Activated CD8-positive, alpha-beta T cell treated with anti-CD3 and anti-CD28 coated beads, Interleukin-2, amount 10 ng/mL, durations not matched to agents 7 days and 5 days (primary cell): Measurements from ENCODE around the gene PPP1R1C. TPM values are rescaled to one million over a fixed set of nuclear protein-coding genes. Genes with fewer than 3 reads are reported as not detected.

Experiments used
- ATAC-seq: fragments of 150-1000 bp; cut with Tn5 transposase; one replicate; pipeline ENCODE4 v1.10.0; 2021; ENCODE audit warnings: moderate library complexity
- CTCF ChIA-PET: fragments of 350-600 bp; sonication (Branson Sonifier 250); formaldehyde crosslinking; loops from one replicate; lab custom pipeline; 2021; ENCODE audit warnings: antibody characterized with exemption; lab: Charles Lee
- POLR2A ChIA-PET: fragments of 350-600 bp; sonication (Branson Sonifier 250); formaldehyde crosslinking; loops from one replicate; lab custom pipeline; 2021; ENCODE audit warnings: antibody characterized with exemption; lab: Charles Lee
- DNase-seq: peaks from one replicate; pipeline ENCODE4 v3.0.0-alpha.2; 2020
- H3K27ac Mint-ChIP-seq: one replicate; pipeline ENCODE4 v1.8.0; 2021; ENCODE audit warnings: mild to moderate bottlenecking, mixed read lengths
- H3K27me3 Mint-ChIP-seq: one replicate; pipeline ENCODE4 v1.8.0; 2021; ENCODE audit warnings: low read depth, mixed read lengths
- H3K36me3 Mint-ChIP-seq: one replicate; pipeline ENCODE4 v1.8.0; 2021; ENCODE audit warnings: low read depth, mixed read lengths
- H3K4me1 Mint-ChIP-seq: one replicate; pipeline ENCODE4 v1.8.0; 2021; ENCODE audit warnings: low read depth, mixed read lengths
- H3K4me3 Mint-ChIP-seq: one replicate; pipeline ENCODE4 v1.8.0; 2021; ENCODE audit warnings: mild to moderate bottlenecking, mixed read lengths
- H3K9me3 Mint-ChIP-seq: one replicate; pipeline ENCODE4 v1.8.0; 2022; ENCODE audit warnings: mixed read lengths; ENCODE audit not compliant: insufficient read depth
- total RNA-seq, 2 experiments: library from RNA; stranded (reverse); gene quantifications; one replicate each; pipeline ENCODE4 v1.2.3, GENCODE V29; 2021

The PPP1R1C gene
- total RNA-seq, 2 experiments from 2014 or later: not detected

GRCh38 chr2:182097571-182098164, 112.0 kb downstream of the PPP1R1C start:
- ChIA-PET POLR2A (no interaction called here), CTCF (no interaction called here)
- no peaks in the 10 kb centered on the region for H3K27me3 Mint-ChIP-seq
- no peak overlapping the region for H3K27ac Mint-ChIP-seq
- H3K36me3 Mint-ChIP-seq: no peaks in the 10 kb centered on the region
- ATAC-seq (no peak), DNase-seq (no peak)
- H3K4me1 Mint-ChIP-seq: no peaks in the 10 kb centered on the region
- no peaks in the 10 kb centered on the region for H3K9me3 Mint-ChIP-seq
- H3K4me3 Mint-ChIP-seq: no peak overlapping the region

GRCh38 chr2:182098648-182099047, 113.0 kb downstream of the PPP1R1C start:
- CTCF ChIA-PET: no interaction called here
- Mint-ChIP-seq H3K9me3 (no peaks in the 10 kb centered on the region), H3K27me3 (no peaks in the 10 kb centered on the region), H3K27ac (no peak overlapping the region), H3K36me3 (no peaks in the 10 kb centered on the region), H3K4me3 (no peak overlapping the region), H3K4me1 (no peaks in the 10 kb centered on the region)
- no peak for DNase-seq
- no peak for ATAC-seq
- POLR2A ChIA-PET: no interaction called here

GRCh38 chr2:182101263-182101662, 115.6 kb downstream of the PPP1R1C start:
- Mint-ChIP-seq H3K4me1 (no peaks in the 10 kb centered on the region), H3K9me3 (no peaks in the 10 kb centered on the region), H3K4me3 (no peak overlapping the region), H3K27me3 (no peaks in the 10 kb centered on the region), H3K36me3 (no peaks in the 10 kb centered on the region), H3K27ac (no peak overlapping the region)
- ATAC-seq (no peak), DNase-seq (no peak)
- ChIA-PET POLR2A (no interaction called here), CTCF (no interaction called here)

GRCh38 chr2:182103526-182103925, 117.9 kb downstream of the PPP1R1C start:
- no peaks in the 10 kb centered on the region for H3K27me3 Mint-ChIP-seq
- POLR2A ChIA-PET: no interaction called here
- no peak overlapping the region for H3K4me3 Mint-ChIP-seq
- no peak overlapping the region for H3K27ac Mint-ChIP-seq
- DNase-seq (no peak), ATAC-seq (no peak)
- H3K4me1 Mint-ChIP-seq: no peaks in the 10 kb centered on the region
- no peaks in the 10 kb centered on the region for H3K9me3 Mint-ChIP-seq
- H3K36me3 Mint-ChIP-seq: no peaks in the 10 kb centered on the region
- CTCF ChIA-PET: no interaction called here

GRCh38 chr2:182110347-182110746, 124.7 kb downstream of the PPP1R1C start:
- no peaks in the 10 kb centered on the region for H3K36me3 Mint-ChIP-seq
- POLR2A ChIA-PET: no interaction called here
- H3K27me3 Mint-ChIP-seq: no peaks in the 10 kb centered on the region
- DNase-seq: no peak
- H3K4me1 Mint-ChIP-seq: no peaks in the 10 kb centered on the region
- no peak for ATAC-seq
- no peaks in the 10 kb centered on the region for H3K9me3 Mint-ChIP-seq
- CTCF ChIA-PET: no interaction called here
- no peak overlapping the region for H3K27ac Mint-ChIP-seq
- no peak overlapping the region for H3K4me3 Mint-ChIP-seq

- H3K36me3 Mint-ChIP-seq: no peaks in the 10 kb centered on the region
- H3K4me3 Mint-ChIP-seq: no peak overlapping the region
- ChIA-PET CTCF (no interaction called here), POLR2A (no interaction called here)
- no peaks in the 10 kb centered on the region for H3K27me3 Mint-ChIP-seq
- no peaks in the 10 kb centered on the region for H3K4me1 Mint-ChIP-seq
- ATAC-seq (no peak), DNase-seq (no peak)
- no peak overlapping the region for H3K27ac Mint-ChIP-seq
- no peaks in the 10 kb centered on the region for H3K9me3 Mint-ChIP-seq
Measured at GRCh38 chr2:182113334-182113733, 127.7 kb downstream of the PPP1R1C start.

- DNase-seq: no peak
- no peaks in the 10 kb centered on the region for H3K9me3 Mint-ChIP-seq
- H3K4me1 Mint-ChIP-seq: no peaks in the 10 kb centered on the region
- H3K36me3 Mint-ChIP-seq: no peaks in the 10 kb centered on the region
- no peak overlapping the region for H3K4me3 Mint-ChIP-seq
- H3K27ac Mint-ChIP-seq: no peak overlapping the region
- ChIA-PET POLR2A (no interaction called here), CTCF (no interaction called here)
- no peak for ATAC-seq
- no peaks in the 10 kb centered on the region for H3K27me3 Mint-ChIP-seq
Measured at GRCh38 chr2:182115258-182115657, 129.6 kb downstream of the PPP1R1C start.

GRCh38 chr2:182116774-182117173, 131.1 kb downstream of the PPP1R1C start:
- Mint-ChIP-seq H3K9me3 (no peaks in the 10 kb centered on the region), H3K36me3 (no peaks in the 10 kb centered on the region), H3K27ac (no peak overlapping the region), H3K4me3 (no peak overlapping the region), H3K27me3 (no peaks in the 10 kb centered on the region), H3K4me1 (no peaks in the 10 kb centered on the region)
- DNase-seq: no peak
- ChIA-PET CTCF (no interaction called here), POLR2A (no interaction called here)
- no peak for ATAC-seq

GRCh38 chr2:182117196-182117595, 131.5 kb downstream of the PPP1R1C start:
- ChIA-PET POLR2A (no interaction called here), CTCF (no interaction called here)
- Mint-ChIP-seq H3K27ac (no peak overlapping the region), H3K27me3 (no peaks in the 10 kb centered on the region), H3K4me3 (no peak overlapping the region), H3K36me3 (no peaks in the 10 kb centered on the region), H3K4me1 (no peaks in the 10 kb centered on the region), H3K9me3 (no peaks in the 10 kb centered on the region)
- ATAC-seq (no peak), DNase-seq (no peak)

GRCh38 chr2:182128821-182129707, 143.4 kb downstream of the PPP1R1C start:
- ChIA-PET CTCF (no interaction called here), POLR2A (no interaction called here)
- Mint-ChIP-seq H3K36me3 (no peaks in the 10 kb centered on the region), H3K9me3 (no peaks in the 10 kb centered on the region), H3K4me3 (no peak overlapping the region), H3K27ac (no peak overlapping the region), H3K27me3 (no peaks in the 10 kb centered on the region), H3K4me1 (no peaks in the 10 kb centered on the region)
- DNase-seq (no peak), ATAC-seq (no peak)

GRCh38 chr2:182132605-182133004, 147.0 kb downstream of the PPP1R1C start:
- DNase-seq: no peak
- Mint-ChIP-seq H3K9me3 (no peaks in the 10 kb centered on the region), H3K4me1 (no peaks in the 10 kb centered on the region), H3K36me3 (no peaks in the 10 kb centered on the region), H3K27ac (no peak overlapping the region), H3K4me3 (no peak overlapping the region), H3K27me3 (no peaks in the 10 kb centered on the region)
- no peak for ATAC-seq
- POLR2A ChIA-PET: no interaction called here
- CTCF ChIA-PET: interaction anchor here (1.1 to 1.2 kb wide), 2 partner anchors 12 kb away, joined by 3 read pairs; no protein-coding TSS in a partner anchor

GRCh38 chr2:182133195-182133891, 147.7 kb downstream of the PPP1R1C start:
- no peak overlapping the region for H3K27ac Mint-ChIP-seq
- no peaks in the 10 kb centered on the region for H3K4me1 Mint-ChIP-seq
- POLR2A ChIA-PET: no interaction called here
- CTCF ChIA-PET: interaction anchor here (1.1 kb wide), 1 partner anchor 12 kb away, joined by 3 read pairs; no protein-coding TSS in a partner anchor
- no peaks in the 10 kb centered on the region for H3K27me3 Mint-ChIP-seq
- no peak for ATAC-seq
- no peak for DNase-seq
- H3K4me3 Mint-ChIP-seq: no peak overlapping the region
- H3K9me3 Mint-ChIP-seq: no peaks in the 10 kb centered on the region
- H3K36me3 Mint-ChIP-seq: no peaks in the 10 kb centered on the region
